Endothelial cell of umbilical vein (primary cell): ENCODE results near the gene NOBOX.
"Not testable (repeated sequence)": the region's sequence is repeated elsewhere in the genome, so short reads cannot be mapped to it uniquely, and the experiment has no call there.

Experiments
- EZH2 ChIP-seq: IDR thresholded peaks from 2 replicates; pipeline ENCODE4 v1.6.1; 2012; ENCODE audit warnings: borderline replicate concordance, low read depth, mild to moderate bottlenecking, moderate library complexity, low read length, inconsistent platforms; ENCODE audit not compliant: severe bottlenecking
- FOS ChIP-seq: IDR thresholded peaks from 2 replicates; pipeline ENCODE4 v1.6.1; 2011; ENCODE audit warnings: mild to moderate bottlenecking, low read length, moderate library complexity, borderline replicate concordance; ENCODE audit not compliant: insufficient read depth
- GATA2 ChIP-seq: IDR thresholded peaks from 2 replicates; pipeline ENCODE4 v1.7.0; 2011; ENCODE audit warnings: low read depth, mild to moderate bottlenecking, moderate library complexity, mixed read lengths, low read length; ENCODE audit not compliant: insufficient read length, insufficient read depth
- JUN ChIP-seq: IDR thresholded peaks from 2 replicates; pipeline ENCODE4 v1.6.1; 2011; ENCODE audit warnings: borderline replicate concordance, low read depth; ENCODE audit not compliant: insufficient read length, insufficient read depth
- MAX ChIP-seq: IDR thresholded peaks from 2 replicates; pipeline ENCODE4 v1.6.1; 2011; ENCODE audit not compliant: insufficient read depth, insufficient read length
- MYC ChIP-seq: IDR thresholded peaks from one replicate; pipeline ENCODE4 v1.6.1; 2011; ENCODE audit warnings: mild to moderate bottlenecking, low read depth, low read length
- POLR2A ChIP-seq: IDR thresholded peaks from 2 replicates; pipeline ENCODE4 v1.6.1; 2012; ENCODE audit warnings: low read depth, mild to moderate bottlenecking, control low read depth, low read length
- POLR2AphosphoS5 ChIP-seq: IDR thresholded peaks from 2 replicates; pipeline ENCODE4 v1.6.1; 2012; ENCODE audit warnings: low read depth, mild to moderate bottlenecking, control low read depth, low read length, moderate library complexity; ENCODE audit not compliant: insufficient read depth
- TF ChIP-seq, protein P1 (sequence below), 2 donors: IDR thresholded peaks; 1 replicate in 1 of 2; 2 replicates in 1 of 2; pipeline ENCODE4 v1.5.1; 2011; ENCODE audit warnings: low read length in 2 of 2, mild to moderate bottlenecking in 2 of 2, moderate library complexity in 2 of 2, control low read depth in 1 of 2, inconsistent platforms in 1 of 2, low read depth in 1 of 2; ENCODE audit not compliant: insufficient read depth in 1 of 2; ENCODE audit errors: extremely low read depth in 1 of 2

GRCh38 chr7:144418931-144419330, 15.4 kb upstream of the NOBOX start:
- TF ChIP-seq, protein P1, sequence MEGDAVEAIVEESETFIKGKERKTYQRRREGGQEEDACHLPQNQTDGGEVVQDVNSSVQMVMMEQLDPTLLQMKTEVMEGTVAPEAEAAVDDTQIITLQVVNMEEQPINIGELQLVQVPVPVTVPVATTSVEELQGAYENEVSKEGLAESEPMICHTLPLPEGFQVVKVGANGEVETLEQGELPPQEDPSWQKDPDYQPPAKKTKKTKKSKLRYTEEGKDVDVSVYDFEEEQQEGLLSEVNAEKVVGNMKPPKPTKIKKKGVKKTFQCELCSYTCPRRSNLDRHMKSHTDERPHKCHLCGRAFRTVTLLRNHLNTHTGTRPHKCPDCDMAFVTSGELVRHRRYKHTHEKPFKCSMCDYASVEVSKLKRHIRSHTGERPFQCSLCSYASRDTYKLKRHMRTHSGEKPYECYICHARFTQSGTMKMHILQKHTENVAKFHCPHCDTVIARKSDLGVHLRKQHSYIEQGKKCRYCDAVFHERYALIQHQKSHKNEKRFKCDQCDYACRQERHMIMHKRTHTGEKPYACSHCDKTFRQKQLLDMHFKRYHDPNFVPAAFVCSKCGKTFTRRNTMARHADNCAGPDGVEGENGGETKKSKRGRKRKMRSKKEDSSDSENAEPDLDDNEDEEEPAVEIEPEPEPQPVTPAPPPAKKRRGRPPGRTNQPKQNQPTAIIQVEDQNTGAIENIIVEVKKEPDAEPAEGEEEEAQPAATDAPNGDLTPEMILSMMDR (IDR thresholded peaks at IDR 0.05; ENCODE audit: extremely low read depth in 1 of 2, insufficient read depth in 1 of 2, low read depth in 1 of 2, low read length in 2 of 2): not testable (repeated sequence)
- TF ChIP-seq MYC, MAX, EZH2, POLR2A, POLR2AphosphoS5, GATA2, FOS, JUN: not testable (repeated sequence)
